Stimulated activated CD8-positive, alpha-beta memory T cell treated with anti-CD3 and anti-CD28 coated beads, Interleukin-15, amount 100 ng/mL, for 24 hours (primary cell): ENCODE results near the gene TMCO4.
"Not testable (repeated sequence)": the region's sequence is repeated elsewhere in the genome, so short reads cannot be mapped to it uniquely, and the experiment has no call there.

Source experiments
- DNase-seq: peaks from one replicate; pipeline ENCODE4 v3.0.0-alpha.2; 2020; ENCODE audit warnings: low read depth

TMCO4 gene

GRCh38 chr1:19636065-19636464, 163.7 kb downstream of the TMCO4 start:
- DNase-seq: no peak

GRCh38 chr1:19635646-19636045, 164.1 kb downstream of the TMCO4 start:
- no peak for DNase-seq

DNA sequence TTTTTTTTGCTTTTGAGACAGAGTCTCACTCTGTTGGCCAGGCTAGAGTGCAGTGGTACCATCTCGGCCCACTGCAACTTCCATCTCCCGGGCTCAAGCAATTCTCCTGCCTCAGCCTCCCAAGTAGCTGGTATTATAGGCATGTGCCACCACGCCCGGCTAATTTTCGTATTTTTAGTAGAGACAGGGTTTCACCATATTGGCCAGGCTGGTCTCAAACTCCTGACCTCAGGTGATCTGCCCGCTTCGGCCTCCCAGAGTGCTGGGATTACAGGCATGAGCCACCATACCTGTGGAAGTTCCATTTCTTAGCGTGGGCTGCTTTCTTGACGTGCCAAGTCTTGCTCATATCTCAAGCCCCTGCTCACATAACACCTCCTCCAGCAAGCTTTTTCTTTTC, 164.7 kb downstream of the TMCO4 start:
- DNase-seq: not testable (repeated sequence)

- DNase-seq: no peak
These were observed 166.6 kb downstream of the TMCO4 start for GRCh38 chr1:19633106-19633505.
